Heart right ventricle (tissue), 16 donors: ENCODE data around the gene EFNA5. TPM values are rescaled to one million over a fixed set of nuclear protein-coding genes. Genes with fewer than 3 reads are reported as not detected.

Experiments
- ATAC-seq, 8 donors: fragments of 200-7000 bp; cut with Tn5 transposase; one replicate each; pipeline ENCODE4 v1.9.1; 2020; ENCODE audit warnings: mild to moderate bottlenecking in 8 of 8, moderate library complexity in 8 of 8, moderate number of reproducible peaks in 1 of 8
- DNase-seq, 2 donors: peaks; one replicate each; pipeline ENCODE4 v3.0.0-alpha.2; 2020
- H3K27ac ChIP-seq, 10 donors: fragments of 200-600 bp; sonication (generic) in 2 of 10; one replicate each; pipeline versions ENCODE4 v1.5.0 to v1.8.0; 2020 to 2022; ENCODE audit warnings: mild to moderate bottlenecking in 3 of 10
- H3K27me3 ChIP-seq, 7 donors: fragments of 200-600 bp; one replicate each; pipeline ENCODE4 v1.8.0; 2021 to 2022; ENCODE audit warnings: mild to moderate bottlenecking in 2 of 7
- H3K36me3 ChIP-seq, 9 donors: fragments of 200-600 bp; sonication (generic) in 1 of 9; one replicate each; pipeline versions ENCODE4 v1.5.0 to v1.8.0; 2020 to 2022; ENCODE audit warnings: mild to moderate bottlenecking in 2 of 9
- H3K4me1 ChIP-seq, 9 donors: fragments of 200-600 bp; sonication (generic) in 1 of 9; one replicate each; pipeline versions ENCODE4 v1.5.0 to v1.8.0; 2020 to 2022; ENCODE audit warnings: mild to moderate bottlenecking in 4 of 9
- H3K4me3 ChIP-seq, 10 donors: fragments of 200-600 bp; sonication (generic) in 2 of 10; one replicate each; pipeline versions ENCODE4 v1.5.0 to v1.8.0; 2020 to 2022; ENCODE audit warnings: mild to moderate bottlenecking in 7 of 10, moderate library complexity in 2 of 10
- H3K9me3 ChIP-seq, 11 donors: fragments of 200-600 bp in 10 of 11; sonication (generic) in 2 of 11; one replicate each; pipeline versions ENCODE4 v1.5.0 to v1.8.0; 2013 to 2022; ENCODE audit warnings: mild to moderate bottlenecking in 2 of 11, control low read depth in 1 of 11, moderate library complexity in 1 of 11
- WGBS, 2 donors: extraction: QIAGEN DNeasy Blood & Tissue Kit; methylation state at CpG; one replicate each; pipeline ENCODE4 v1.1.7; 2013; ENCODE audit warnings: inconsistent platforms in 1 of 2; 5-methylcytosine and 5-hydroxymethylcytosine counted together
- intact Hi-C, 10 donors: fragments of 100-400 bp; cut with DNase I; formaldehyde crosslinking; loops; one replicate each; pipeline versions ENCODE4 v1.11.1 to v1.14.2; 2022
- polyA plus RNA-seq, 2 donors: library from polyadenylated mRNA; stranded (reverse); fragments of 200-250 nt; gene quantifications; one replicate each; pipeline ENCODE4 v1.2.3, GENCODE V29; 2013
- total RNA-seq, 10 donors: library from RNA; stranded (reverse); fragmentation: NEBNext Ultra II Directional in 3 of 10; extraction: Animal tissue kit (Norgen Biotek cat#: 25700) in 3 of 10; gene quantifications; one replicate each; pipeline versions ENCODE4 v1.2.1 to v1.2.4, GENCODE V29; 2021 to 2023
- TF ChIP-seq, protein P1 (sequence below), 9 donors: fragments of 200-600 bp; sonication (generic) in 2 of 9; IDR thresholded peaks; one replicate each; pipeline versions ENCODE4 v1.5.0 to v1.8.0; 2021 to 2022; ENCODE audit warnings: antibody characterized with exemption in 9 of 9, mild to moderate bottlenecking in 5 of 9, moderate library complexity in 1 of 9
- donor health status: Arrhythmogenic right ventricular cardiomyopathy.
- donor health status: ischemic (EF 13 %, LVEDD 7.1; RV severe dilation, severe dysfunction).
- donor health status: healthy with polysubstance abuse.
- donor health status: DM: no; HTN: yes; CAD: no.
- donor health status: DM: no; HTN: no; CAD: no.
- donor health status: ischemic (EF 25% LVEDD 6.9; RV normal size, moderate dysfunction).
- donor health status: ischemic (EF 25% LVEDD 5.7; RV mildly dilated, moderate dysfunction).
- donor health status: healthy.
- donor health status: DM: yes; HTN: yes; CAD: no.
- donor health status: Ischemic cardiomyopathy.
- donor health status: ischemic (EF 35%, LVEDD 5.7; RV mildly dilated, moderate dysfunction).
- donor health status: nonischemic (EF 11% LVEDD 7.7; RV severe dilation, severe dysfunction).
- donor health status: DM: yes; HTN: yes; CAD: no.
- donor health status: PGD.
- donor health status: ischemic (EF 29% LVEDD 5.4; RV normal size, mild dysfunction).
- donor health status: nonischemic (EF 23%, LVEDD 6.1; RV moderate dilation, normal function).

EFNA5 gene
- total and polyA plus RNA-seq, 12 donors, result 6.9 to 49.4 (median 33.9) TPM

GRCh38 chr5:107449369-107449768 lies 221.4 kb downstream of the EFNA5 start:
- DNase-seq (no peak), ATAC-seq (no peak)
- intact Hi-C loops, result no loop called here
- TF ChIP-seq, protein P1, sequence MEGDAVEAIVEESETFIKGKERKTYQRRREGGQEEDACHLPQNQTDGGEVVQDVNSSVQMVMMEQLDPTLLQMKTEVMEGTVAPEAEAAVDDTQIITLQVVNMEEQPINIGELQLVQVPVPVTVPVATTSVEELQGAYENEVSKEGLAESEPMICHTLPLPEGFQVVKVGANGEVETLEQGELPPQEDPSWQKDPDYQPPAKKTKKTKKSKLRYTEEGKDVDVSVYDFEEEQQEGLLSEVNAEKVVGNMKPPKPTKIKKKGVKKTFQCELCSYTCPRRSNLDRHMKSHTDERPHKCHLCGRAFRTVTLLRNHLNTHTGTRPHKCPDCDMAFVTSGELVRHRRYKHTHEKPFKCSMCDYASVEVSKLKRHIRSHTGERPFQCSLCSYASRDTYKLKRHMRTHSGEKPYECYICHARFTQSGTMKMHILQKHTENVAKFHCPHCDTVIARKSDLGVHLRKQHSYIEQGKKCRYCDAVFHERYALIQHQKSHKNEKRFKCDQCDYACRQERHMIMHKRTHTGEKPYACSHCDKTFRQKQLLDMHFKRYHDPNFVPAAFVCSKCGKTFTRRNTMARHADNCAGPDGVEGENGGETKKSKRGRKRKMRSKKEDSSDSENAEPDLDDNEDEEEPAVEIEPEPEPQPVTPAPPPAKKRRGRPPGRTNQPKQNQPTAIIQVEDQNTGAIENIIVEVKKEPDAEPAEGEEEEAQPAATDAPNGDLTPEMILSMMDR (IDR thresholded peaks at IDR 0.05), result no peak
- Histone ChIP-seq H3K4me3 (no peak overlapping the region), H3K9me3 (no peaks in the 10 kb centered on the region), H3K36me3 (no peaks in the 10 kb centered on the region), H3K4me1 (peaks cover 0 to 15% (median 0%) of the 10 kb centered on the region in 9 donors), H3K27ac (no peak overlapping the region), H3K27me3 (no peaks in the 10 kb centered on the region)
- 66 to 71% methylated on average over 3 of the region's 3 CpGs for WGBS, 2 donors

- intact Hi-C loops, result no loop called here
- Histone ChIP-seq H3K36me3 (no peaks in the 10 kb centered on the region), H3K9me3 (no peaks in the 10 kb centered on the region), H3K27me3 (no peaks in the 10 kb centered on the region), H3K27ac (no peak overlapping the region), H3K4me1 (peaks cover 0 to 19% (median 0%) of the 10 kb centered on the region in 9 donors), H3K4me3 (no peak overlapping the region)
- TF ChIP-seq, protein P1 (IDR thresholded peaks at IDR 0.05), result no peak
- DNase-seq (no peak), ATAC-seq (no peak)
- 80 to 85% methylated on average over 6 of the region's 6 CpGs for WGBS, 2 donors
Measured at GRCh38 chr5:107447587-107447986, 223.2 kb downstream of the EFNA5 start.

GRCh38 chr5:107446972-107447371 lies 223.8 kb downstream of the EFNA5 start:
- DNase-seq, result no peak
- WGBS, 2 donors, result 89 to 91% methylated on average over 3 of the region's 3 CpGs

DNA sequence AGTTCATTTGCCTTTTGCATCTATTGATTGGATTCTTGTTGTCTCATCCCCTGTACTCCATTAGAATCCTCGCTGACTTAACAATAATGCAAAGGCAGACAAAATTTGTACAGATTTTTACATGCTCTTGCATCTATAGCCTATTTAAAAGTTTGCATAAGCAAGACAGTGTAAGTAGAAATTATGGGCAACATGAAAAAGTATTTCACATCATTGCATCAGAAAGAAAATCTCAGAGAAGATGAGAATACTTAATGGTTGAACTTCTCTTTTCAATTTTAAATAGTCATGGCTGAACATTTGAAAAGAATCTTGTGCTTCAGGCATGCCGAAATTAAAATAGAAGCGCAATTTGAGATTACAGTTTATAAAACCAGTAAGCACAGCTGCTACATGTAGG lies 226.4 kb downstream of the EFNA5 start:
- DNase-seq (no peak), ATAC-seq (no peak)
- H3K4me1 ChIP-seq, result peaks cover 0 to 30% (median 3%) of the 10 kb centered on the region in 9 donors
- no peak overlapping the region for H3K27ac ChIP-seq
- H3K9me3 ChIP-seq, result peaks cover 0 to 5% (median 0%) of the 10 kb centered on the region in 11 donors
- intact Hi-C loops, result no loop called here
- 64 to 72% methylated on average over 3 of the region's 3 CpGs for WGBS, 2 donors
- H3K4me3 ChIP-seq, result no peak overlapping the region
- H3K27me3 ChIP-seq, result no peaks in the 10 kb centered on the region
- TF ChIP-seq, protein P1 (IDR thresholded peaks at IDR 0.05), result no peak
- H3K36me3 ChIP-seq, result no peaks in the 10 kb centered on the region

More at GRCh38 chr5:107446972-107447371, 223.8 kb downstream of the EFNA5 start:
- Histone ChIP-seq H3K9me3 (no peaks in the 10 kb centered on the region), H3K27me3 (no peaks in the 10 kb centered on the region), H3K36me3 (no peaks in the 10 kb centered on the region), H3K27ac (no peak overlapping the region), H3K4me3 (no peak overlapping the region), H3K4me1 (peaks cover 0 to 19% (median 0%) of the 10 kb centered on the region in 9 donors)
- ATAC-seq, result no peak
- TF ChIP-seq, protein P1 (IDR thresholded peaks at IDR 0.05), result no peak
- intact Hi-C loops, result no loop called here
